Epithelial cell of proximal tubule (primary cell): ENCODE results near the gene SMC3. TPM values are rescaled to one million over a fixed set of nuclear protein-coding genes. Genes with fewer than 3 reads are reported as not detected.

Experiments used
- DNase-seq: peaks from one replicate; pipeline ENCODE4 v3.0.0-alpha.2; 2011; ENCODE audit warnings: low read depth
- H3K4me3 ChIP-seq: 2 replicates; pipeline ENCODE4 v1.5.1; 2011; ENCODE audit warnings: low read depth, mild to moderate bottlenecking, low read length
- total RNA-seq: library from RNA; depleted of rRNA; stranded (reverse); fragments of >200 nt; gene quantifications from 2 replicates; pipeline ENCODE4 v1.2.3, GENCODE V29; 2015
- TF ChIP-seq, protein P1 (sequence below): conservative IDR thresholded peaks from 2 replicates; pipeline ENCODE4 v1.5.1; 2012; ENCODE audit warnings: low read depth, mild to moderate bottlenecking, low read length

The SMC3 gene
- total RNA-seq, 1 donor from 2014 or later = 43.1 TPM

- DNase-seq = no peak
- TF ChIP-seq, protein P1, sequence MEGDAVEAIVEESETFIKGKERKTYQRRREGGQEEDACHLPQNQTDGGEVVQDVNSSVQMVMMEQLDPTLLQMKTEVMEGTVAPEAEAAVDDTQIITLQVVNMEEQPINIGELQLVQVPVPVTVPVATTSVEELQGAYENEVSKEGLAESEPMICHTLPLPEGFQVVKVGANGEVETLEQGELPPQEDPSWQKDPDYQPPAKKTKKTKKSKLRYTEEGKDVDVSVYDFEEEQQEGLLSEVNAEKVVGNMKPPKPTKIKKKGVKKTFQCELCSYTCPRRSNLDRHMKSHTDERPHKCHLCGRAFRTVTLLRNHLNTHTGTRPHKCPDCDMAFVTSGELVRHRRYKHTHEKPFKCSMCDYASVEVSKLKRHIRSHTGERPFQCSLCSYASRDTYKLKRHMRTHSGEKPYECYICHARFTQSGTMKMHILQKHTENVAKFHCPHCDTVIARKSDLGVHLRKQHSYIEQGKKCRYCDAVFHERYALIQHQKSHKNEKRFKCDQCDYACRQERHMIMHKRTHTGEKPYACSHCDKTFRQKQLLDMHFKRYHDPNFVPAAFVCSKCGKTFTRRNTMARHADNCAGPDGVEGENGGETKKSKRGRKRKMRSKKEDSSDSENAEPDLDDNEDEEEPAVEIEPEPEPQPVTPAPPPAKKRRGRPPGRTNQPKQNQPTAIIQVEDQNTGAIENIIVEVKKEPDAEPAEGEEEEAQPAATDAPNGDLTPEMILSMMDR = no peak
- H3K4me3 ChIP-seq = no peak overlapping the region
Measured at GRCh38 chr10:110546499-110547110, 20.9 kb upstream of the SMC3 start.

DNA sequence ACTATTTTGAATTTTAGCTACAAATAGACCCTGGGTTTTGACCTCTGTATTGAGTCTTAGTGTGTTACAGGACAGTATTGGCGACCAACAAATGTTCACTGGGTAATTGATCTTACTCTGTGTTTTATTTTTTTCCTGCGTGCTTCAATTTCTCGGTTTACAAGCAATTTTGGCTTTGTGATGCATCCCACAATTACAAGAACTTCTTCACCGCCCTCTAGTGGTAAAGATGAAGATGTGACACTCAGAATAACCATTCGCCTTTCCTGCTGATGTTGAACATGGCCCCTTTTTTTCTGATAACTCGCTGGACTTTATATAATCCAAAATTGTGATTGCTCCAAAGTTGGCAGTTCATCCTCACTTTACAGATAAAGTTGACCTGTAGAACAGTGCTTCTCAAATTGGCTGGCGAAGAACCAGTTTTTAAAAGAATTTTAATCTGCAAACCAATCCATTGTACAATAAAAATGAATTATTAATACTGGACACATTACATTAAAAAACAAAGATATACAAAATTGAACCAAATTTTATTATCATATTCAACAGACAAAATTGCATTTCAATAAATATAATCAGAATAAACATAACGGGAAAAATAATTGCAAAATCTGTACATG lies 20.2 kb upstream of the SMC3 start:
- DNase-seq = no peak
- TF ChIP-seq, protein P1 = peak; percentile 85
- H3K4me3 ChIP-seq = no peak overlapping the region

- no peak for DNase-seq
- no peak overlapping the region for H3K4me3 ChIP-seq
- TF ChIP-seq, protein P1 = no peak
Measured at GRCh38 chr10:110548002-110548401, 19.5 kb upstream of the SMC3 start.

GRCh38 chr10:110549211-110549610 lies 18.3 kb upstream of the SMC3 start:
- TF ChIP-seq, protein P1 = no peak
- H3K4me3 ChIP-seq = no peak overlapping the region
- no peak for DNase-seq

- DNase-seq = no peak
- TF ChIP-seq, protein P1 = no peak
- H3K4me3 ChIP-seq = no peak overlapping the region
Measured at GRCh38 chr10:110553905-110554304, 13.6 kb upstream of the SMC3 start.

DNA sequence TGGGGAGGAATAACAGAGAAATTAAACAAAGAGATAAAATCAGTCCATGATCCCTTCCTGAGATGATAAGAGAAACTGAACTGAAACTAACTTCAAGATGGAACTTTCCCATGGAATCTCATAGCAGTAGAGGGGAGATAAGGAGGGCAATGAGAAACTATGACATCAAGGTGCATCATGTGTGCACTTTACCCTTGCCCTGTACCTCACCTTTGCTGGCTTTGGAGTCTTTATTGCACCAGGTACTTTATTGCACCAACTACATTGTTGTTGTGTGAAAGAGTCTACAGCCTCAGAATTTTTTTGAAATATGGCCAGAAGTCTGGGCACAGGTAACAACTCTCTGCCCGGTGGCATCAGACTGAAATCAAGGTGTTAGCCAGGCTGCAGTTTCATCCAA lies 11.2 kb upstream of the SMC3 start:
- no peak overlapping the region for H3K4me3 ChIP-seq
- TF ChIP-seq, protein P1 = no peak
- no peak for DNase-seq
